Activated naive CD8-positive, alpha-beta T cell (primary cell): ENCODE results near the gene C20orf204.

Experiments
- H3K27ac Mint-ChIP-seq: one replicate; pipeline ENCODE4 v1.8.0; 2021; ENCODE audit warnings: mixed read lengths
- H3K27me3 Mint-ChIP-seq: one replicate; pipeline ENCODE4 v1.8.0; 2021; ENCODE audit warnings: mixed read lengths
- H3K36me3 Mint-ChIP-seq: one replicate; pipeline ENCODE4 v1.8.0; 2021; ENCODE audit warnings: mixed read lengths
- H3K4me1 Mint-ChIP-seq: one replicate; pipeline ENCODE4 v1.8.0; 2021; ENCODE audit warnings: low read depth, mixed read lengths
- H3K4me3 Mint-ChIP-seq: one replicate; pipeline ENCODE4 v1.8.0; 2021; ENCODE audit warnings: mild to moderate bottlenecking, mixed read lengths
- H3K9me3 Mint-ChIP-seq: one replicate; pipeline ENCODE4 v1.8.0; 2021; ENCODE audit warnings: low read depth, mixed read lengths

C20orf204 gene

DNA sequence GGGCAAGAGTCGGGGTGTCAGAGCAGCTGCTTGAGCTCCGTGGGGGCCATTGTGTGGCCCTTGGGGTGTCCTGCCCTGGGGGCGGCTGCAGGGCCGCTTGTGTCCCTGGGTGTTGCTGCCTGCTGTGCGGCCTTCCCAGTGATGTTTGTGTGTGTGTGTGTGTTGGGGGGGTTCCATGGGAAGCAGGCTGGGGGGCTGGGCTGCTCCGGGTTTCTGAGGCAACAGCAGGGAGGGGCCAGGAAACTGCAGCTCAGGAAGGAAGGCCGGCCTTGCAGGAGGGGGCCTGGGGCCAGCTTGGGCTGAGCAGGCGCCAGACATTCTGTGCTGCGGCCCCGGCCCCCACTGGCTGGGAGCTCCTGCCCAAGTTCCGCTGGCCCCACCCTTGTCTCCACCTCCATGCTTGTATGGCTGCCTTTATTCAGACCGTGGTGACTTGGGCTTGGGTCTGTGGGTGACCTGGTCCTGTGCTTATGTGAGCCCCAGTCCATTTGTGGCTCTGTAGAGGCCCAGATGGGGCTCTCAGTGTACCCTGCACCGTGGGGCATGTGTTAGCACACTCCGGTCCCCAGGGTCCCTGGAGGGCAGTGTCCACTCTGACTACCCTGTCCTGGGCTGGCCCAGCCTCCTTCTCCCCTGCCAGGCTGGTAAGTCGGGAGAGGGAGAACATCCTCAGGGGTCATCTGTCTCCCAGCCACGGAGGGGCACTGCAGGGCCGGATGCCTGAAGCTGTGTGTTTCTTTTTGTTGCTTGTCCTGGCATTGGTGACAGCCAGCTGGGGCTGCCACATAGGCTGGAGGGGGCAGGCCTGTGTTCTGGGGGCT lies 18.1 kb downstream of the C20orf204 start:
- Mint-ChIP-seq H3K27me3 (peaks cover 6% of the 10 kb centered on the region), H3K9me3 (no peaks in the 10 kb centered on the region), H3K4me3 (no peak overlapping the region)

DNA sequence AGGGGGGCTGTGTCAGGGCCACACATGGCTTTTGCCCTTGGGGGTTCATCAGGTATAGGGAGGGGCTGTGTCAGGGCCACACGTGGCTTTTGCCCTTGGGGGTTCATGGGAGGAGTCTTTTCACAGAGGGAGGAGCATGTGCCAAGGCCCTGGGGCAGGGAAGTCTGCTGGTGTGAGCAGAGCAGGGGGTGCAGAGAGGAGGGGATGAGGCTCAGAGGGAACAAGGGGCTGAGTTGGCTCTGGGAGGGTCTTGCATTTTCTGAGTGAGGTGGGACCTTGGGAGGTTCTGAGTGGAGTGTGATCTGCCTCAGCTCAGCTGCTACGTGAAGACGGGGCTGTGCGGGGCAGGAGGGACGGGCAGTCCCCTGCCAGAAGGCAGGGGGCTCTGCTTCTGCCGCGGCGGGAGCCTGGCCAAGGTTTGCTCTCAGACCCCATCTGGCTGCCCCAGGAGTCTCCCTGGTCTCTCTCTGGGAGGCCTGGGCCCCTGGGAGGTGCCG lies 19.5 kb downstream of the C20orf204 start:
- Mint-ChIP-seq H3K27me3 (peaks cover 6% of the 10 kb centered on the region), H3K4me1 (peaks cover 9% of the 10 kb centered on the region), H3K4me3 (no peak overlapping the region), H3K36me3 (no peaks in the 10 kb centered on the region), H3K9me3 (no peaks in the 10 kb centered on the region), H3K27ac (no peak overlapping the region)

More for the DNA sequence above, 18.1 kb downstream of the C20orf204 start:
- peaks cover 9% of the 10 kb centered on the region for H3K4me1 Mint-ChIP-seq
- no peaks in the 10 kb centered on the region for H3K36me3 Mint-ChIP-seq
- no peak overlapping the region for H3K27ac Mint-ChIP-seq

- H3K27ac Mint-ChIP-seq: no peak overlapping the region
- H3K27me3 Mint-ChIP-seq: peaks cover 6% of the 10 kb centered on the region
- peaks cover 9% of the 10 kb centered on the region for H3K4me1 Mint-ChIP-seq
- H3K36me3 Mint-ChIP-seq: no peaks in the 10 kb centered on the region
- H3K9me3 Mint-ChIP-seq: no peaks in the 10 kb centered on the region
- H3K4me3 Mint-ChIP-seq: no peak overlapping the region
Measured at GRCh38 chr20:64055893-64056638, 20.1 kb downstream of the C20orf204 start.

- Mint-ChIP-seq H3K9me3 (no peaks in the 10 kb centered on the region), H3K36me3 (no peaks in the 10 kb centered on the region), H3K27me3 (peaks cover 6% of the 10 kb centered on the region), H3K4me3 (no peak overlapping the region), H3K4me1 (peaks cover 9% of the 10 kb centered on the region), H3K27ac (no peak overlapping the region)
Measured at GRCh38 chr20:64056639-64056888, 20.6 kb downstream of the C20orf204 start.

GRCh38 chr20:64056889-64057627 lies 21.1 kb downstream of the C20orf204 start:
- H3K27ac Mint-ChIP-seq: no peak overlapping the region
- H3K4me1 Mint-ChIP-seq: peaks cover 11% of the 10 kb centered on the region
- H3K9me3 Mint-ChIP-seq: no peaks in the 10 kb centered on the region
- no peaks in the 10 kb centered on the region for H3K36me3 Mint-ChIP-seq
- H3K4me3 Mint-ChIP-seq: peak overlapping the region; percentile 5
- H3K27me3 Mint-ChIP-seq: peaks cover 4% of the 10 kb centered on the region

GRCh38 chr20:64057628-64058498 lies 21.9 kb downstream of the C20orf204 start:
- Mint-ChIP-seq H3K27ac (no peak overlapping the region), H3K4me1 (peaks cover 11% of the 10 kb centered on the region)

DNA sequence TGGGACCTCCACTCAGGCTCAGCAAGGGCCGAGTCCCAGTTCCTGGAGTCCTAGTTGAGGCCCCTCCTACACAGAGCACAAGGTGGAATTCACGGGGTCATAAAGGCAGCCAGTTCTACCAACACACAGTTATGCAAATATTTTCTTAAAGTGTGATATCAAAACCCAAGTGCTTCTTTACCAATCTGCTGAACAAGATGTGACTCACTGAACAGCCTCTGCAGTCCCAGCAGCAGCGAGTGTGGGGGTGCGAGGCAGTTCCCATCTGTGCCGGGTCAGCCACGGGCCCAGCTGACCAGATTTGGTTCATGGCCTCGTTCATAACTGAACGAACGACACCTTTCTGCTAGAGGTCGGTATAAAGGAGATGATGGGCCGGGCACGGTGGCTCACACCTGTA lies 22.6 kb downstream of the C20orf204 start:
- Mint-ChIP-seq H3K27me3 (peaks cover 3% of the 10 kb centered on the region), H3K9me3 (no peaks in the 10 kb centered on the region), H3K36me3 (no peaks in the 10 kb centered on the region), H3K4me3 (no peak overlapping the region), H3K4me1 (peaks cover 11% of the 10 kb centered on the region), H3K27ac (no peak overlapping the region)

More at GRCh38 chr20:64057628-64058498, 21.9 kb downstream of the C20orf204 start:
- H3K4me3 Mint-ChIP-seq: peak overlapping the region; percentile 5
- H3K9me3 Mint-ChIP-seq: no peaks in the 10 kb centered on the region
- H3K36me3 Mint-ChIP-seq: no peaks in the 10 kb centered on the region
- peaks cover 4% of the 10 kb centered on the region for H3K27me3 Mint-ChIP-seq

- Mint-ChIP-seq H3K9me3 (no peaks in the 10 kb centered on the region), H3K36me3 (no peaks in the 10 kb centered on the region), H3K27ac (no peak overlapping the region), H3K27me3 (no peaks in the 10 kb centered on the region), H3K4me1 (peaks cover 39% of the 10 kb centered on the region), H3K4me3 (peak overlapping the region; percentile 53)
Measured at GRCh38 chr20:64062276-64062595, 26.3 kb downstream of the C20orf204 start.

GRCh38 chr20:64062596-64063388 lies 26.8 kb downstream of the C20orf204 start, which contains the start of gene TCEA2:
TSS of gene TCEA2 (plus strand) at chr20:64063198. CDS start at chr20:64063313, 115 bp downstream.
- H3K4me3 Mint-ChIP-seq: peak within 1 kb of the TSS; percentile 90
- no peaks in the 10 kb centered on the region for H3K36me3 Mint-ChIP-seq
- no peaks in the 10 kb centered on the region for H3K27me3 Mint-ChIP-seq
- no peaks in the 10 kb centered on the region for H3K9me3 Mint-ChIP-seq
- peak within 1 kb of the TSS; percentile 70 for H3K27ac Mint-ChIP-seq
- peaks cover 37% of the 10 kb centered on the region for H3K4me1 Mint-ChIP-seq

- Mint-ChIP-seq H3K4me3 (peak overlapping the region; percentile 90), H3K9me3 (no peaks in the 10 kb centered on the region), H3K4me1 (peaks cover 35% of the 10 kb centered on the region), H3K27me3 (no peaks in the 10 kb centered on the region), H3K27ac (peak overlapping the region; percentile 70), H3K36me3 (no peaks in the 10 kb centered on the region)
Measured at GRCh38 chr20:64063389-64064144, 27.6 kb downstream of the C20orf204 start.

DNA sequence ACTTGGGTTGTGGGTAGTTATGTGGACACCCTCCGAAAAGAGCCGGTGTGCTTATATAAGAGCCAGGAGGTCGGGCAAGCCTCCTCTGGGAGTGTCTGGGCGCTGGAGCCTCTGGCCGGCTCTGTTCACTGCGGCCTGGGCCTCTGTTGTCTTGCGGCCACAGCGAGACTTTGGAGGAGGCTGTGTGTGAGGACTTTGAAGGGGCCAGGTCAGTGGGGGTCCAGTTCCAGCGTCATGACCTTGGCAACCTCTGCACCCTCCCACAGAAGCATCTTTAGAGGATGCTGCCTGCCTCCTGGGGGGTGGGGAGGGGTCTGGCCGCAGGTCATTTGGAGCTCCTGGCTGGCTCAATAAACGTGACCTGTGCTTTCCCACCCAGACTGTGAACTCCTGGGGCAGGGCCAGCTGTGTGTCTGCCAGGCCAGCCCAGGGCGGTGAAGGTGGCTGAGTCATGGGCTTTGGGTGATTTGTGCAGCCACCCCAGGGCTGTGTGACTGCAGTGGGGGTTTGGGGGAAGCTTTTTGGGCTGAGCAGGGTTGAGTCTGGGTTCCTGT lies 28.2 kb downstream of the C20orf204 start:
- no peaks in the 10 kb centered on the region for H3K36me3 Mint-ChIP-seq
- H3K27me3 Mint-ChIP-seq: no peaks in the 10 kb centered on the region
- peak overlapping the region; percentile 70 for H3K27ac Mint-ChIP-seq
- no peaks in the 10 kb centered on the region for H3K9me3 Mint-ChIP-seq
- H3K4me1 Mint-ChIP-seq: peaks cover 38% of the 10 kb centered on the region
- peak overlapping the region; percentile 90 for H3K4me3 Mint-ChIP-seq

DNA sequence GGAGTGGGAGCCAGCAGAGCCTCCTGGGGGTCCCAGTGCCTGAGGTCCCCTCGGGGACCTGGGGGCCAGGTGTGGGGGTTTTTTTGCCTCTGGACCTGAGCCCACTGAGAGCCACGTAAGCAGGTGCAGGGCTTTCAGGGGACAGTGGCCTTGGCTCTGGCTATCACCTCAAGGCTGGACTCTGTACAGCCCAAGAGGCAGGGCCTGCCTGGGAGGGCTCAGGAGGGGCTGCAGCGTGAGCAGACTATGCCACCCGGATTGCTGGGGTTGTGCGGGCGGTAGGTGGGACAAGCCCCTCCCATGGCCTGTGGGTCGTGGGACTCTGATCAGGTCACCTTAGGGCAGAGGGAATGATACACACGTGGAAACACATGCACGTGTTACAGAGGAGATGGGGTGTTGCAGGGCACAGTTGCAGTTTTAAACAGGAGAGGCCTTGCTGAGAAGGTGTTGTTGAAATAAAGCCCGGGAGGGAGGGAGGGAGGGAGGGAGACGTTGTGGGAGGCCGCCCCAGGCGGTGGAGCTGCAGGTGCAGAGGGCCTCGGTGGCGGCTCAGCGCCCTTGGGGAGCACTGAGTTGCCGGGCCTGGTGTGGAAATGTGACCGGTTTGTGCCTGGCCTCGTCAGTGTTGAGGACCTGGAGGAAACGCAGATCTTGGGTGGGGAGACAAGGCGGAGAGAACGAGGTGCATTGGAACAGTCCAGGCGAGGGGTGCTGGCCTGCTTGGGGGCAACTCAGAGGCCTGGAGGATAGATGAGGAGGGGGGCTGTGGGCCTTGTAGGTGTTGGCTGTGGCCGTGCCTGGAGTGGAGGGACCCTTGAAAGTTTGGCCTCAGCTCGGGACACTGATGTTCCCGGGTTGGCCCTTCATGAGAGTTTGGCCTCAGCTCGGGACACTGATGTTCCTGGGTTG lies 29.3 kb downstream of the C20orf204 start:
- no peaks in the 10 kb centered on the region for H3K27me3 Mint-ChIP-seq
- H3K9me3 Mint-ChIP-seq: no peaks in the 10 kb centered on the region
- H3K27ac Mint-ChIP-seq: peak overlapping the region; percentile 58
- no peaks in the 10 kb centered on the region for H3K36me3 Mint-ChIP-seq
- H3K4me1 Mint-ChIP-seq: peaks cover 38% of the 10 kb centered on the region
- peak overlapping the region; percentile 44 for H3K4me3 Mint-ChIP-seq
